ENCODE measurements around the gene CACHD1.

CACHD1 gene

DNA sequence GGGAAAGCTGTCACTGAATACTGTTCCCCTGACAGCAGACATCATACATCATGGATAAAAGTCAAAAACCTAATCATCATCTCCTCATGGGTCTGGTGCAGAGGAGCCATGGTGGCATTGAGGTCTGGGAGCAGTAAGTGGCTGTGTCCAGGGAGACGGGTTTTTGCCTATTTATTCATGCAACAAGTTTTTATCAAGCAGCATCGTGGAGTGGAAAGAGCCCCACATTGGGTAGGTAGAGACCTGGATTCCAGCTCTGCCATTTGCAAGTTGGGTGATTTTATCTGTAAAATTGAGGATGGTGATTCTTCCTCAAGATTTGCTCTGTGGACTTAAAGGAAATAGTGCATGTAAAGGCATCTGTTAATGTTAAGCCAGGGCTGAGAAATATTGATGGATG lies 4.2 kb downstream of the CACHD1 start:
- DNase-seq: no peak

DNA sequence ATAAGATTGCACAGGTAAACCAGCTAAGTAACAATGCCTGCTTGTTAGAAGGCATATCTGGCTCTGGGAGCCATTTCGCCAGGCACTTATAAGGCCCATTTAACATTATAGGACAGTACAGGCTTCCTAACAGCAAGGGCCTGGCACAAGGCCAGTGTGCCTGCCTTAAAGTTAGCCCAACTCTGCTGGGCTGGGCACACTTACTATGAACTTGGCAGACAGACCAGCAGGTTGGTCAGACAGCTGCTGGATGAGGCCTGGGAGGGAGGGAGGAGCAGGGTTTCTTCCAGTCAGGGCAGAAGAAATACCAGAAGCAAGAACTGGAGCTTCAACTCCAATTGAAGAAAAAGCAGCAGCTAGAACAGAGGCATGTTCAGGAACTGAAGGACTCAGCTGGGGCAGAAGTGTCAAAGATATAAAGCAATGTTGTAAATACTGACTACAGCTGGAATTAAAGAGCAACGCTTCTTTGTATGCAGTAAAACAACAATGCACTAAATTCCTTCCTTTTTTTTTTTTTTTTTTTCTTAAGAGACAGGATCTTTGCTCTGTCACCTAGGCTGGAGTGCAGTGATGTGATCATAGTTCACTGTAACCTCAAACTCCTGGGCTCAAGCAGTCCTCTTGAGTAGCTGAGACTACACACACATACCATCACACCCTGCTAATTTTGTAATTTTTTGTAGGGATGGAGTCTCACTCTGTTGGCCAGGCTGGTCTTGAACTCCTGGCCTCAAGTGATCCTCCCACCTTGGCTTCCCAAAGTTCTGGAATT lies 4.9 kb downstream of the CACHD1 start:
- DNase-seq: no peak

DNA sequence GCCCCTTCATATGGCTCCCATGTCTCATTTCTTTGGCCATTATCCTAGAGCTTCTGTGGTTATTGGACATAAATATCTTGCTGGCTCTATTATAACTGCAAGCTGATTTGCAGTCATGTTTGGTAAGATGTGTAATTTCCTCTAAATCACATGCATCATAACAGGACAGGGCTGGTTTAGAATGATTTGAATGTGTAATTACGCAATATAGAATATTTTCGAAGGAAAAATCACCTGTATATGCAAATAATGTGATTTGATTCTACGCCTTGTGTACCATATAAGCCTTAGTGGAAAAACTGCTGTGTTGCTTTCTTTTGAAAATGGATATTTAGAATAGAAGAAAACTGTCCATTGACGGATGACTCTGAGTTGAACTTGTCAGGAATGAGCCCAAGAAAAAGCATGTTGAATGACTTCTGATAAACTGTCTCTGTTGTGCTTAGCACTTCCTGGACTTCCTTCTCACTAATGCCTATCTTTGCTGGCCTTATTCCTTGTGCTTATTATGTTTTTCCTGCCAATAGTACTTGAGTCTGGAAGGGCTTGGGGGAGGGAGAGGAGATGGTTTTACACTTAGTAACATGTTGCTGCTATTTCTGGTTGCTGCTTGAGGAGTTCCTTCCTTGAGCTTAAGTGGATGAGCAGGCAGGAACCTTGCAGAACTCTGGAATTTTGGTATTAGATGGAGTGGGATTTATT lies 6.5 kb downstream of the CACHD1 start:
- DNase-seq: no peak

DNA sequence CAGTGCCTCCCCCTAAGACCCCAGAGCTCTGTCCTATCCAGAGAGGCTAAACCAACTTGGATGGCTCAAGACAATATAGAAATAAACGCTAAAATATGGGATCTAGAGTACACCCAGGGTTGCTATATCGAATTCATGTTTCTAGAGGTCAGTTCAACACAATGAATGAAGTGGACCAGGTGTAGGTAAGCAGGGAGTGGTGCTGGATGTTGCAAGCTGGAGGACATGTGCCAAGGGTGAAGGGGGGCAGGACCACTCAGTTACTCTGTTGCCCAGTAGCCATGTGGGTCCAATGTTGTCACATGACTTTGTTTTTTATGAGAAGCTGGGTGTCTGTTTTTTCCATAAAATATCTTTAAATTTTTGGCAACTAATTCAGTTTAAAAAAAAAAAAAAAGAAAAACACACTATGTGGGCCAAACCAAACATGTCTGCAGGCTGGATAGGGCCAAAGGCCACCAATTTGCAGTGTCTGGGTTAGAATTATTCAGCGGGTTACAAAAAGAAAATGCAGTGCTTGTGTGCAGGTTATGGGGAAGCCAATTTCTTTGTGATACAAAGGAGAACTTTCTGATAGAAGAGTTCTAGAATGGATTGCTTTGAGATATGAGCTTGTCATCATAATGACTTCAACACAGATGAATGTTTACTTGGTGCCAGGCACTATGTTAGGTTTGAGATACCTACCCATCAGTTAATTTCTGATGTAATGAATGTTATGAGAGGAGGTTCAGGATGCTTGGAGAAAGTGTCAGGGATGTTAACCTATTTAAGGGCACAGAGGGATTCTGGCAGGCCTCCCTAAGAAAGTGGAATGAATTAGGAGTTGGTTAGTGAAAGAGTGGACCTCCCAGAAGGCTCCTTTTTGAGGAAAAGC lies 8.9 kb downstream of the CACHD1 start:
- DNase-seq: no peak

DNA sequence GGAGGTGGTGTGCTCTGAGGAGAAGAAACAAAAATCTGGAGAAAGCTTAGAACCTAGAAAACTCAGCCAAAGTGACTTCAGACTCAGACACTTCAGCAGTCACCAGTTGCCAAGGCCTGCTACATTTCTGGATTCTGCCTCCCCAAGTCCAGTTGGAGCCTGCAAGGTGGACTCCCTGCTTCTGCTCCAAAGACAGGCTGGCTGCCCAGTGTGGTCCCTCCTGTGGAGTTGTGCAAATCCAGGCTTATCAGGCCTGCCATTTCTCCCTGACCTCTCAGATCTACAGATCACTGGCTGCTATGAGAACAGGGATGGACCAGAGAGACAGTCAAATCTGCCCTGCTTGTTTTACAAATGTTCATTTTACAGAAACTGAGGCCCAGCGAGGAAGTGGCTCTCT lies 9.9 kb downstream of the CACHD1 start:
- no peak for DNase-seq

DNA sequence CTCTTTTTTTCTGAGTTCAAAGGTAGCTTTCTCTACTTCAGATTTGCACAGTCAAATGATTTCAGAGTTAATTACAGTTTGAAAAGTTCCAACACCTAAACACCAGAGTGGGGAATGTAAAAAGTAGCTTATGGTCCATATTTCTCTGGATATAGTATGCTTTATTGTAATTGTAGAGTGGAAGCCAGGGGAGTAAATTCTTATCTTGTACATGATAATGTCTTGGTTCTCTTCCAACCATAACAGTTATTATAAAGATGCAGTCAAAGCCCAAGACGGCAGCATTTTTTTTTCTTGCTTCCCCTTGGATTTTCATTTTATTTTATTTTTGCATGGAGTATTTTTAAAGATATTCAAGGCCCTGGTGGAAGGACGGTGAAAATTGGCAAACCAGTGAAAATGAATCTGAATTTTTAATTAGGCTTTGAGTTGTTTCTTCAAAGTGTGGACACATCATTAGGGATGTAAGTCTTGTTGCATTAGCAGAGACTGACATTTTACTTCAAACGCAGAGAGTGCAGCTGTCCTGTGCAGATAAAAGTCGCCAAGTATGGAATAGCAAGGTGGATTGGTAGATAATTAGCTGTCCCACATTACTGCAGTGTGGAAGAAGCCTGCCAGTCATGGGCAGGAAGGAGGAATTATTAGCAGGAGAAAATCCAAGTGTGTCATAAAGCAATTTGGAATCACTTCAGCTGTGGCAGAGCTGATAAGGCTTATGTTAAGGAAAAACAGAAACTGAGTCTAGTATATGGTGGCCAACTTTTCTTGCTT lies 11.3 kb downstream of the CACHD1 start:
- no peak for DNase-seq

DNA sequence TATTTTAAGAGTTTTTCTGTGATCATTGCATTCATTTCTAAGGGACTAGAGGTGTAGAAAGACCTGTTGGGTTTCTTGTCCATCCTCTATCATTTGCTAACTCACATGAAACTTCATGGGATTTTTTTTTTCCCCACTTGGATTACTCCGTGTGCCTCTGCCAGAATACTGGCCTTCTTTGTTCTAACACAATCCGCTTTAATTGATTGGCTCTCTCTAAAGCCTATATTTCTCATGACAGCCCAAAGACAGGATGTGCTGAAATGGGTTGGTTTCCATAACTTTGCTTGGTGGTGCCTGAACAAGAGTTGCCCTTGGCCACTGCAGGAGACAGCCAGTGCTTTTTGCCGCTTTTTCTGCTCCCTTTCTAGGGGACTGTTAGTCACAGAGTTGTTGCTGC lies 12.2 kb downstream of the CACHD1 start:
- DNase-seq: no peak

DNA sequence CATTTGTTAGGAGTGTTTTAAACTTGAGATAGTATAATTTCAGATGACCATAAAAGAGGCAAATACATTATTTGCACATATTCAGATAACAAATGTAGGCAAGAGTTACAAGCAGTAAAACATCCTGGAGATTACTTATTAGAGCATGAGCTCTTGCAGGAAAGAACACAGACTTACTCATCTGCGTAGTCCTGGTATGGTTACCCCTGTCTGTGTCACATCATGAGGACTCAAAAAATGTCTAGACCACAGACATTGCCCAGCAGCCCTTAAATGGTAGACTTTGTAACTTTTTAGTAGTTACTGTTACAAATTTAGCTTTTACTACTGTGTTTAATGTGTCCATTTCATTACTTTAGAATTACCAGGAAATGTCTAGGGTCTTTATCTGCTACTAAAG lies 12.8 kb downstream of the CACHD1 start:
- no peak for DNase-seq

DNA sequence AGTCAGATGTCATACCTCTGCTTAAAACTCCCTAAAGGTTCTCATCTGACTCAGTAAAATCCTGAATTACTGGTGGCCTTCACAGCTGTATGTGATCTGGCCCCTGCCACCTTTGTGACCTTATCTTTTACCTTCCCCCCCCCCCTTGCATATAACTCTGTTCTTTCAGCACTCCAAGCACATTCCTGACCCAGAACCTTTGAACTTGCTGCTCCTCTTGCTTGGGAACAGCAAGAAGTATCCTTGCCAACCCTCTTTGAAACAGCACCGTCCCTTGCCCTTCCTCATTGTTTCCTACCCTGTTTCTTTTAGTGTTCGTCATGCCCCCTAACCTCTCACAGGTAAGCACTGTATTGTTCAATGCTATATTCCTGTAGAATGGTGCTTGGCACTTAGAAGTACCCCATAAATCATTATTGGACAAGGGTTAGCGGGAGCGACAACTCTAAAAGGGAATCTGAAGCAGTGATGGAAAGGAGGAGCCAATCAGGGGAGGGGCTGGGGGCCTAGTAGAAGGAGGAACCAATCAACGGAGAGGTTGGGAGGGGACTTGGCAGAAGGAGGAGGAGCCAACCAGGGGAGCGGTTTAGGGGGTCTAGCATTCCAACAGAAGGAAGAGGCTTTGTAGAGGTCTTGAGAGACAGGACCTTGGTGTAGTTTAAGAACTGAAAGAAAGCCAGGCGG lies 13.9 kb downstream of the CACHD1 start:
- no peak for DNase-seq

DNA sequence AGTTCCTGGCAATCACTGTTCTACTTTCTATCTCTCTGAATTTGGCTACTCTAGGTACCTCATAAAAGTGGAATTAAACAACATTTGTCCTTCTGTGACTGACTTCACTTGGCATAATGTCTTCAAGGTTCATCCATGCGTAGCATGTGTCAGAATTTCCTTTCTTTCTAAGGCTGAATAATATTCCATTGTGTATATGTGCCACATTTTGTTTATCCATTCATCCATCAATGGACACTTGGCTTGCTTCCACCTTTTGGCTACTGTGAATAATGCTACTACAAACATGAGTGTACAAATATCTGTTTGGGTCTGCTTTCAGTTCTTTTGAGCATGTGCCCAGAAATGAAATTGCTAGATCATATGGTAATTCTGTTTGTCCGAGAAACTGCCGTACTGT lies 14.7 kb downstream of the CACHD1 start:
- DNase-seq: peak; percentile 66

DNA sequence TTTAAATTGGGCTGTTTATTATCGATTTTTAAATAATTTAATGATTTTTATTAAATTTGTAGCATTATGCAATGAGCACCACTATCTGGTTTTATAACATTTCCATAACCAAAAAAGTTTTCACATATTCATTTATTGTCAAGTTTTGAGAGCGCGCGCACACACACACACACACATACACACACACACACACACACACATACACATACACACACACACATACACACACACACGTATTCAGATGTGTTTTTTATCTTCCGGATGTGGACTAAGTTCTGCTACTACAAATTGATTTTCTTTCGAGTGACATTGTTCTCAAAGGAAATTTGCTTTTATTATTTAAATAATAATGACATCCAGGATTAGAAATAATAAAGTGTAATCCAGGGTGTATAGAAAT lies 16.3 kb downstream of the CACHD1 start:
- no peak for DNase-seq

DNA sequence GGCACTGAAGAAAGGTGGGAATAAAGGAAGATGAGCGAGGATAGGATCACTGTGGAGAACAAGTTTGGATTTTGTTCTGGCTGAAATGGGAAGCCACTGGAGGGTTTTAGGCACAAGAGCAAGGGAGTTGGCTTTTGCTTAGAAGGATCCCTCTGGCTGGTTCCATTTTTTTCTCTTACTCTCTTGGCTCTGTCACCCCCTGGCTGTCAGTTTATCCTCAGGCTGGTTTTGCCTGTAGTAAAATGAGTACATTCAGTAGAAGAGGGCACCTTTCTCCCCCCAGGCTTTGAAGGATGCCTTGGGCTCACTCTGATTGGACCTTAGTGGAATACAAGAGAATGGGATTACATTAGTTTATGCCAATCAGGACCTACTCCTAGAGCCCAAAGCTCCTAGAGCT lies 17.1 kb downstream of the CACHD1 start:
- DNase-seq: no peak

DNA sequence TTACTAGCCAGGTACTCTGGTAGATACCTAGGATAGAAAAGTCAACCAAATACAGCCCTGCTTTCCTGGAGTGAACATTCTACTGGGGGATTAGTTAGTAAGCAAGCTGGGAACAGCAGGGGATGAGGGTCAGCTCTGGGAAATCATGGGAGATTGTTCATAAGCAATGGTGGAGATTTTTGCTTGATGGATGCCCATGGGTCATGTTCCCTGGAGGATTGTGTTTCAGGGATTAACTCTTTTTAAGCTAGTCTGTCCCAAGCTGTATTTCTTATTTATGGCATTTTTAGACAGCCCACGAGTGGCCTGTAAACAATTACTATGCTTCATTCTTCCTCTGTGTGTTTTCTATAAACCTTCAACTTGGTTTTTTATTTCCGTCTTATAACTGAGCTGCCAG lies 18.9 kb downstream of the CACHD1 start:
- DNase-seq: no peak

DNA sequence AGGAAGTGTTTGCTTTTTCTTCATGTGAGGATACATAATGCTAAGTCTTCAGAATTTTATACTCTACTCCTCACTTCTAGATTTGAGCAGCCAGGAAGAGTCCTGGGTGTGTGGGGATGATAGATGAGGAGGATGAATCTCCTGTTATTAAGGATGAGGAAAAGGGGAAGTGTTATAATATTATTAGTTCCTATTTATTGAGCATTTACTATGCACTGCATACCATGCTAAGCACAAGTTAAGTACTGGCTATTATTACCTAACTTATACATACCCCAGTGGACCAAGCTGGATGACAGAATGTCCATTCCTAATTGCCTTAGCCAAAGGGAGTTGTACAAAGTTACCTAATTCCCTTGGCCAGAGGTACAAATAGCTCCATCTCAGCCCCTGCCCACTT lies 19.8 kb downstream of the CACHD1 start:
- no peak for DNase-seq

DNA sequence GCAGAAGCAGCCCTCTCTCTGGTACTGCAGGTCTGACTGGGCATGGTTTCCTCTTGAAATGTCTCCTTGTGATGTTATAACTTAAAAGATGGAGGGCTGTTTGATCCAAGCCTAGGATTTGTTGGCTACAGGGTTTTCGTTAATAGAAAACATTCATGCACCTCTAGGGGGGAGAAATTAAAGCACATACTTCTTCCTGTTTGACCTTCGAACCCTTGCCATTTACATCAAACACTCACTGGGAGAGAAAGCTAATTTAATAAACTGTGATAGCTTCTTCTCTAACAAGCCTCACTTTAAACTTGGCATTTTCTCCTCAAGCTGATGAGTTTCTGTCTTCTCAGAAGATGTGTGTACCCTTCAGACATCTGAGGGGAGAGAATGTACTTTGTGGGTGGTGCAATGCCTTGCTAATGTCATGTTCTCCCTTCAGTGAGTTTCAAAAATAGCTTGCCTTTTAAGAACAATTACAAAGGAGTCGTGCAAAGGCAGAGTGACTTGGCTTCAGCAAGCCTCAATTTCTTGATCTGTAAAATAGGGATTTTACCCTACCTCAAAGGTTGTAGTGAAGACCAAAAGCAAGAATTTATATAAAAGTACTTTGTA lies 20.4 kb downstream of the CACHD1 start:
- no peak for DNase-seq

DNA sequence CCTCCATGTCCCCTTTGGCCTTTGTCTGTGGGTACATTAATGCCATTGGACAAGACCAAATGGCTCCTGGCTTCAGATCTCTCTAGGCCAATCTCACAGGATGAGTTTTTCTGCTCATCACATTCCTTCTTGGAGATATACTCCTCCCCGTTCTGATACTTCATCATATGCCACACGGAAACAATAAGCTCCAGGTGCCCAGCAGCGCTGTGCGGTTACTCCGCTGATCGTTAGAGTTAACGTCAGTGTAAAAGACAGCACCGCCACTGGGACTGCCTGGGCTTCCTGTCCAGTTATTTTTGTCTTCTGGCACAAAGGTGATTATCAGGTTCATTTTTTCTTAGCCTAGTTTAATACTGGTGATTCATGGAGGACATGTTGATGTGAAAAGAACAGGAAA lies 22.5 kb downstream of the CACHD1 start:
- DNase-seq: no peak

DNA sequence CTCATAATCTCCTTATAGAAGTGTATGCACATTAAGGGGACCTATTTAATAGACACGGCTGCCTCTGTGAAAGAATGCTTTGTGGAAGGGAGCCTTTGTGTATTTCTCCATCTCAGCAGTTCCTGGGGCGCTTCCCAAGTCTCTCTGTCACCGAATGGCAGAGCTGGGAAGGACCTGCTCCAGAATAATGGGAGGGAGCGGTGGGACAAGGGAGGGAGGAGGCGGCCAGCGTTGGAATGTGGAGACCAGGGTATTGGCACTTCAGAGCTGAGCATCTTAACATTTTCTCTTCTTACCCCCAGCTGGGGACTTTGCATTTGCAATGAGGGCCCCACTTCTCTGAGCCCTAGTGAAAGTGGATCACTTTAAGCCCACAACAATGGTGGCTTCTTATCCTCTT lies 23.9 kb downstream of the CACHD1 start:
- DNase-seq: no peak

DNA sequence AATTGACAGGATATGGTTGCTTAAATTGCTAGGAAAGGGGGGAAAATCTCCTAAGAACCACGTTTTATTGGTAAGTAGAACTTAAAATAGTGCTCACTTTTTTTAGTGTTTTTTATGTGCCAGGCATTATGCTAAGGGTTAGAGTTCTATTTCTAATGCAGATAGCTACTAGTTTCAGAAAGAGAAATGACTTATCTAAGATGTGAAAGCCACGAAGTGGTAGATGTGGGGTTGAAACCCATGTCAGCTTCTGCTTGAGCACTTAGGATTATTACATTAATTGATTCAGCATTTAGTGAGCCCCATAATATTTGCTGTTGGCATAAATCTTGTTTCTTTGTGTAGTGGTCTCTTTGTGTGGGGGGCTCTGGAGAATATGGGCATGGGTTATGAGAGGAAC lies 24.7 kb downstream of the CACHD1 start:
- DNase-seq: no peak

DNA sequence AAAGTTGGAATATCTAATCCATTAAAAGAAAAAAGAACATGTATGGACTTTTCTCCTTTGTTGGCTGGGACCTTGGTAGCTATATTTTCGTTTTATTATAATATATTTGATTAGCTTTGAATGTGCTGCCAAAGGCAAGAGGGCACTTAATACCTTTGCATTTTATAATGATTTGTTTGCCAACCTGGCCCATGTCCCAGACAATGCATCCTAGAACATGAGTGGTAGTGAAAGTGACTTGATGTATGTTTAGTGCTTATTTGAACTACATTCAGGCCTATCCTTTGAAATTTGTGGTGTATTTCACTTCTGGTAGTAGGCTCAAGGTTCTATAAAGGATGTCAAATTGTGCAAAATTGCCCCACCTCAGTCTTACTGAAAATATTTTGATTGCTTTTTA lies 25.9 kb downstream of the CACHD1 start:
- DNase-seq: peak; percentile 88

DNA sequence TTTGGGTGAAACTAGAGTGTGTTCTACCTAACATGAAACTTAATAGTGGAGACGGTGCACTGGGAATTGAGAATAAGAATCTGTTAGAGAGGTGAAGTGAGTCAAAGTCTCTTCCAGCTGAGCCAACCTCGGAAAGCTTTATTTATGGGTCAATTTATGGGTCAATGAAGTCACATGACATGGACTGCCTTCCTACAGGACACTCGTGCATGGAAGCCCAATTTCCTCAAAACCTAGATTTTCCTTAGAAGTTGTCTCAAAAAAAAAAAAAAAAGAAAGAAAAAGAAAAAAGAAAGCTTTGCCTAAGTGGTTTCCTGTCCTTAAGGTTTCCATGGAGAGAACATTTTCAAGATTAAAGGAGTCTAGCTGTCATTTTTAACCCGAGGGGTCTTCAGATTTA lies 26.7 kb downstream of the CACHD1 start:
- no peak for DNase-seq

DNA sequence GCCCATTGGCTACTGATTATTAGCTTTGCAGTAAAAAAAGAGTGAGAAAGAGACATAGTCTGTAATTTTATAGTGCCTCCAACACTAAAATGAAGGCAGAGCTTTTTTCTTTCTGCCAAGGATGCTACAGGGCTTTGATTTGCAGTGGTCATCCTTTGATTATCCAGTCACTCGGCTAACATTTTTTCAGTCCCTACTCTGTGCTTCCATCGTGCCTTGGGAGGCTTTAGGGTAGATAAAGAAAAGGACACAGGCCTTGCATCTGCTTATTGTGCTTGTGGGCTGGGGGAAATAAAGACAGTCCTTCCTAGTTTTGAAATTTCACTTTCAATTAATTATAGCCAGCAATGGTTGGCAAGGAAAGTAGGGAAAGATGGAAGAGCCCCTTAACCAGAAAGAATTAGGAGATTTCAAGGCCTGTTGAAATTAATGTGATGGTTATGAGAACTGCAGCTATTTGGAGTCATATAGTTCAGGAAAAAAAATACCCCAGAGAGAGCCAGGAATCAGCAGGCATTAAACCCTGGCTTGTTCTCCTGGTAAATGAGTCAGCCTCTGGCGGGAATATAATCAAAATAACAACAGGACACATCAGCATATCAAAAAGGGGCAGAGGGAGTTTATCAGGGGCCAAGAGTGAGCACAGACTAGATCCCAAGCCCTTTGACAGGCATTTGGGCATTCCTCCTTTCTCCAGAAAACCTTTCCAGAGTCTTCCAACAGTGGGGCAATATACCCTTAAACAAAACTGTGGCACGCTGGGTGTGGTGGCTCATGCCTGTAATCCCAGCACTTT lies 27.4 kb downstream of the CACHD1 start:
- no peak for DNase-seq
